ENCODE results near the gene NEO1. TPM values are rescaled to one million over a fixed set of nuclear protein-coding genes. Genes with fewer than 3 reads are reported as not detected.

NEO1 gene
- total and polyA plus RNA-seq, 4 donors = 1.6 to 9.9 (median 5.8) TPM

DNA sequence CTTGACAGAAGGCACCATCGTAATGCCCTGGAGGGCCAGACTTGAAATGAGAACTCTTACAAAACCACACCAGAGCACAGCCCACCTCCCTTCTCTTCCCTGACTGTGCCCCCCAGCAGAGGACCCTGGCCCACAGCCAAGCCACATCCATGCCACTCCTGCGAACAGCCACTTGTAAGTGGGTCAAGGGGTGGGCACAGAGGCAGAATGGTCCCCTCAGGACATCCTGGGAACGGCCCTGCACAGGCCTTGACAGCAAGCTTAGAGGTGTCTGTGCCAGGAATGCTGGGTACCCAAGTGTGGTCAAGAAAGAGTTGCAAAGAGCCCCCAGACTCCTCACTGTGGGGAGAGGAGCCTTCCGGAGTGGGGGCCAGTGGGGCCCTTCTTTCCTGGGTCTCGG is 283.2 kb downstream of the NEO1 start:
- Histone ChIP-seq H3K4me3 (ENCODE audit: low read depth in 1 of 3, low read length in 3 of 3) (no peak overlapping the region), H3K36me3 (ENCODE audit: control insufficient read depth in 4 of 4, insufficient read depth in 3 of 4, low read depth in 1 of 4, low read length in 3 of 4) (no peaks in the 10 kb centered on the region), H3K9me3 (ENCODE audit: control insufficient read depth in 4 of 4, low read length in 3 of 4) (no peaks in the 10 kb centered on the region), H3K27ac (ENCODE audit: low read depth in 1 of 2, low read length in 2 of 2) (no peak overlapping the region), H3K27me3 (ENCODE audit: control insufficient read depth in 4 of 4, insufficient read depth in 4 of 4, low read length in 3 of 4) (peaks cover 0 to 2% (median 0%) of the 10 kb centered on the region in 4 donors), H3K9ac (ENCODE audit: low read depth in 1 of 2, low read length in 2 of 2) (no peak overlapping the region), H3K4me1 (ENCODE audit: control insufficient read depth in 4 of 4, insufficient read depth in 4 of 4, low read length in 3 of 4) (no peaks in the 10 kb centered on the region)
- DNase-seq (ENCODE audit: low spot score) = no peak
- 79% methylated on average over 5 of the region's 5 CpGs for WGBS
- TF ChIP-seq RXRA (IDR thresholded peaks at IDR 0.05) (no peak), YY1 (IDR thresholded peaks at IDR 0.05) (no peak), JUND (IDR thresholded peaks at IDR 0.05) (no peak), MAX (IDR thresholded peaks at IDR 0.05) (no peak), FOXA2 (IDR thresholded peaks at IDR 0.05) (no peak), TAF1 (conservative IDR thresholded peaks at IDR 0.05) (no peak), EGR1 (IDR thresholded peaks at IDR 0.05; ENCODE audit: low read depth in 2 of 2) (no peak), NR2F2 (IDR thresholded peaks at IDR 0.05) (no peak), ATF3 (IDR thresholded peaks at IDR 0.05) (no peak), GABPA (IDR thresholded peaks at IDR 0.05 in 1 of 2, conservative IDR thresholded peaks at IDR 0.05 in 1 of 2) (no peak), SP1 (IDR thresholded peaks at IDR 0.05) (no peak), FOXA1 (IDR thresholded peaks at IDR 0.05) (no peak), RAD21 (IDR thresholded peaks at IDR 0.05) (no peak), HNF4A (conservative IDR thresholded peaks at IDR 0.05) (no peak)
- TF ChIP-seq, protein P1, sequence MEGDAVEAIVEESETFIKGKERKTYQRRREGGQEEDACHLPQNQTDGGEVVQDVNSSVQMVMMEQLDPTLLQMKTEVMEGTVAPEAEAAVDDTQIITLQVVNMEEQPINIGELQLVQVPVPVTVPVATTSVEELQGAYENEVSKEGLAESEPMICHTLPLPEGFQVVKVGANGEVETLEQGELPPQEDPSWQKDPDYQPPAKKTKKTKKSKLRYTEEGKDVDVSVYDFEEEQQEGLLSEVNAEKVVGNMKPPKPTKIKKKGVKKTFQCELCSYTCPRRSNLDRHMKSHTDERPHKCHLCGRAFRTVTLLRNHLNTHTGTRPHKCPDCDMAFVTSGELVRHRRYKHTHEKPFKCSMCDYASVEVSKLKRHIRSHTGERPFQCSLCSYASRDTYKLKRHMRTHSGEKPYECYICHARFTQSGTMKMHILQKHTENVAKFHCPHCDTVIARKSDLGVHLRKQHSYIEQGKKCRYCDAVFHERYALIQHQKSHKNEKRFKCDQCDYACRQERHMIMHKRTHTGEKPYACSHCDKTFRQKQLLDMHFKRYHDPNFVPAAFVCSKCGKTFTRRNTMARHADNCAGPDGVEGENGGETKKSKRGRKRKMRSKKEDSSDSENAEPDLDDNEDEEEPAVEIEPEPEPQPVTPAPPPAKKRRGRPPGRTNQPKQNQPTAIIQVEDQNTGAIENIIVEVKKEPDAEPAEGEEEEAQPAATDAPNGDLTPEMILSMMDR (IDR thresholded peaks at IDR 0.05; ENCODE audit: low read depth, low read length, missing input control) = no peak
- TF ChIP-seq, protein P2, sequence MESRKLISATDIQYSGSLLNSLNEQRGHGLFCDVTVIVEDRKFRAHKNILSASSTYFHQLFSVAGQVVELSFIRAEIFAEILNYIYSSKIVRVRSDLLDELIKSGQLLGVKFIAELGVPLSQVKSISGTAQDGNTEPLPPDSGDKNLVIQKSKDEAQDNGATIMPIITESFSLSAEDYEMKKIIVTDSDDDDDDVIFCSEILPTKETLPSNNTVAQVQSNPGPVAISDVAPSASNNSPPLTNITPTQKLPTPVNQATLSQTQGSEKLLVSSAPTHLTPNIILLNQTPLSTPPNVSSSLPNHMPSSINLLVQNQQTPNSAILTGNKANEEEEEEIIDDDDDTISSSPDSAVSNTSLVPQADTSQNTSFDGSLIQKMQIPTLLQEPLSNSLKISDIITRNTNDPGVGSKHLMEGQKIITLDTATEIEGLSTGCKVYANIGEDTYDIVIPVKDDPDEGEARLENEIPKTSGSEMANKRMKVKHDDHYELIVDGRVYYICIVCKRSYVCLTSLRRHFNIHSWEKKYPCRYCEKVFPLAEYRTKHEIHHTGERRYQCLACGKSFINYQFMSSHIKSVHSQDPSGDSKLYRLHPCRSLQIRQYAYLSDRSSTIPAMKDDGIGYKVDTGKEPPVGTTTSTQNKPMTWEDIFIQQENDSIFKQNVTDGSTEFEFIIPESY (IDR thresholded peaks at IDR 0.05) = no peak
- TF ChIP-seq, protein P3, sequence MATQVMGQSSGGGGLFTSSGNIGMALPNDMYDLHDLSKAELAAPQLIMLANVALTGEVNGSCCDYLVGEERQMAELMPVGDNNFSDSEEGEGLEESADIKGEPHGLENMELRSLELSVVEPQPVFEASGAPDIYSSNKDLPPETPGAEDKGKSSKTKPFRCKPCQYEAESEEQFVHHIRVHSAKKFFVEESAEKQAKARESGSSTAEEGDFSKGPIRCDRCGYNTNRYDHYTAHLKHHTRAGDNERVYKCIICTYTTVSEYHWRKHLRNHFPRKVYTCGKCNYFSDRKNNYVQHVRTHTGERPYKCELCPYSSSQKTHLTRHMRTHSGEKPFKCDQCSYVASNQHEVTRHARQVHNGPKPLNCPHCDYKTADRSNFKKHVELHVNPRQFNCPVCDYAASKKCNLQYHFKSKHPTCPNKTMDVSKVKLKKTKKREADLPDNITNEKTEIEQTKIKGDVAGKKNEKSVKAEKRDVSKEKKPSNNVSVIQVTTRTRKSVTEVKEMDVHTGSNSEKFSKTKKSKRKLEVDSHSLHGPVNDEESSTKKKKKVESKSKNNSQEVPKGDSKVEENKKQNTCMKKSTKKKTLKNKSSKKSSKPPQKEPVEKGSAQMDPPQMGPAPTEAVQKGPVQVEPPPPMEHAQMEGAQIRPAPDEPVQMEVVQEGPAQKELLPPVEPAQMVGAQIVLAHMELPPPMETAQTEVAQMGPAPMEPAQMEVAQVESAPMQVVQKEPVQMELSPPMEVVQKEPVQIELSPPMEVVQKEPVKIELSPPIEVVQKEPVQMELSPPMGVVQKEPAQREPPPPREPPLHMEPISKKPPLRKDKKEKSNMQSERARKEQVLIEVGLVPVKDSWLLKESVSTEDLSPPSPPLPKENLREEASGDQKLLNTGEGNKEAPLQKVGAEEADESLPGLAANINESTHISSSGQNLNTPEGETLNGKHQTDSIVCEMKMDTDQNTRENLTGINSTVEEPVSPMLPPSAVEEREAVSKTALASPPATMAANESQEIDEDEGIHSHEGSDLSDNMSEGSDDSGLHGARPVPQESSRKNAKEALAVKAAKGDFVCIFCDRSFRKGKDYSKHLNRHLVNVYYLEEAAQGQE (IDR thresholded peaks at IDR 0.05) = no peak
